Mucosa of rectum (tissue), 2 donors: ENCODE measurements around the gene EVI5L.

ENCODE experiments used
- H3K27ac ChIP-seq, 2 donors: one replicate each; pipeline ENCODE4 v1.7.0; 2013; ENCODE audit warnings: inconsistent platforms in 2 of 2, low read depth in 2 of 2, low read length in 2 of 2
- H3K27me3 ChIP-seq, 2 donors: one replicate each; pipeline ENCODE4 v1.7.0; 2013; ENCODE audit warnings: low read length in 2 of 2; ENCODE audit not compliant: control insufficient read depth in 2 of 2, insufficient read depth in 2 of 2
- H3K36me3 ChIP-seq, 2 donors: one replicate each; pipeline ENCODE4 v1.7.0; 2013; ENCODE audit warnings: low read length in 2 of 2; ENCODE audit not compliant: control insufficient read depth in 2 of 2, insufficient read depth in 2 of 2
- H3K4me1 ChIP-seq, 2 donors: one replicate each; pipeline ENCODE4 v1.7.0; 2013; ENCODE audit warnings: low read length in 2 of 2, mild to moderate bottlenecking in 1 of 2; ENCODE audit not compliant: control insufficient read depth in 2 of 2, insufficient read depth in 2 of 2
- H3K4me3 ChIP-seq, 2 donors: one replicate each; pipeline ENCODE4 v1.7.0; 2013; ENCODE audit warnings: low read length in 2 of 2
- H3K9ac ChIP-seq, 2 donors: one replicate each; pipeline ENCODE4 v1.7.0; 2013; ENCODE audit warnings: low read length in 2 of 2, low read depth in 1 of 2, mild to moderate bottlenecking in 1 of 2
- H3K9me3 ChIP-seq, 2 donors: one replicate each; pipeline ENCODE4 v1.7.0; 2013; ENCODE audit warnings: low read length in 2 of 2; ENCODE audit not compliant: control insufficient read depth in 2 of 2
- donor health status: healthy.
- donor health status: Normal muscosa, but diverticular disease.

Gene EVI5L

GRCh38 chr19:7911508-7912143 lies 81.6 kb downstream of the EVI5L start:
- H3K27me3 ChIP-seq: peaks cover 13 to 14% of the 10 kb centered on the region in 2 donors
- H3K4me3 ChIP-seq: no peak overlapping the region
- H3K36me3 ChIP-seq: peaks cover 24 to 30% of the 10 kb centered on the region in 2 donors
- no peaks in the 10 kb centered on the region for H3K9me3 ChIP-seq
- H3K4me1 ChIP-seq: peaks cover 3 to 4% of the 10 kb centered on the region in 2 donors
- H3K9ac ChIP-seq: no peak overlapping the region
- H3K27ac ChIP-seq: no peak overlapping the region

GRCh38 chr19:7912144-7912696 lies 82.2 kb downstream of the EVI5L start:
- H3K36me3 ChIP-seq: peaks cover 24 to 30% of the 10 kb centered on the region in 2 donors

DNA sequence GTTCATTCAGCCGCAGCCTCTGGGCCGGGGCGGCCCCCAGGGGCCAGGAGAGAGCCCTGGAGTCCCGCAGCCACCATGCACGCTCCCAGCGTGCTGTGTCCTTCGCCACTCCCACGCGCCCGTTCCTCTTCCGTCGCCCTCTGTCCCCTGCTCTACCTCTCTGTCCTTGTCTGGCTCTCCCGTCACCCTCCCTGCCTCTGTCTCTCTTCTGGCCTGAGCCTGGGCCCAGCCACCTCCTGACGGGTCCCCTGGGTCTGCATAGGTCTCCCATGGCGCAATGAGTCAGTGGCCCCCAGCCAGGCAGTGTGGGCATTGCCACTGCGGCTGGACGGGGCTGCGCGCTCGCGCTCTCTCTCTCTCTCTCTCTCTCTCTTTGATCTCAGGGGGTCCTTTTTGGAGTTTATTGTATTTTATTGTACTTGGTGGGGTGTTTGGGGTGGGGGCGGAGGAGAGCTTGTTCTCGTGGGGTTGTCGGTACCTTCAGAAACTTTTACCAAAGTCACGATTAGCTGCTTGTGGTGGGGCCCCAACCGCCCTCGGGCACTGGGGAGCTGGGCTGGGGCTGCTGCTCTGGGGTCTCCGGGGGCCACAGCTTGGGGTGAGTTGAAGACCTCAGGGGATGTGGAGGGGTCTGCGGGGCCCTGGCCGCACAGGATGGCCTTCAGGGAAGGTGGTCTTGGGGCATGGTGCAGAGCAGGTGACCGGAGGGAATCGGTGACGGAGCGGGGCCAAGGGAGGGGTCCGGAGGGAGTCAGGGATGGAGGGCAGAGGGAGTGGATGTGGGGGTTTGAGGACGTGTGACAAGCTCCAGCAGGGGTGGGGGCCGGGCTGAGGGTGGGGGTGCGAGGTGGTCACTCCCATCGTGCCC lies 82.9 kb downstream of the EVI5L start:
- no peak overlapping the region for H3K4me3 ChIP-seq
- no peak overlapping the region for H3K27ac ChIP-seq
- H3K27me3 ChIP-seq: peaks cover 17 to 20% of the 10 kb centered on the region in 2 donors
- H3K36me3 ChIP-seq: peaks cover 24 to 30% of the 10 kb centered on the region in 2 donors
- H3K4me1 ChIP-seq: peaks cover 8 to 10% of the 10 kb centered on the region in 2 donors
- no peaks in the 10 kb centered on the region for H3K9me3 ChIP-seq
- H3K9ac ChIP-seq: no peak overlapping the region

More at GRCh38 chr19:7912144-7912696, 82.2 kb downstream of the EVI5L start:
- H3K4me1 ChIP-seq: peaks cover 5 to 6% of the 10 kb centered on the region in 2 donors
- H3K9ac ChIP-seq: no peak overlapping the region
- no peak overlapping the region for H3K4me3 ChIP-seq
- H3K27me3 ChIP-seq: peaks cover 16 to 17% of the 10 kb centered on the region in 2 donors
- H3K27ac ChIP-seq: no peak overlapping the region
- no peaks in the 10 kb centered on the region for H3K9me3 ChIP-seq

DNA sequence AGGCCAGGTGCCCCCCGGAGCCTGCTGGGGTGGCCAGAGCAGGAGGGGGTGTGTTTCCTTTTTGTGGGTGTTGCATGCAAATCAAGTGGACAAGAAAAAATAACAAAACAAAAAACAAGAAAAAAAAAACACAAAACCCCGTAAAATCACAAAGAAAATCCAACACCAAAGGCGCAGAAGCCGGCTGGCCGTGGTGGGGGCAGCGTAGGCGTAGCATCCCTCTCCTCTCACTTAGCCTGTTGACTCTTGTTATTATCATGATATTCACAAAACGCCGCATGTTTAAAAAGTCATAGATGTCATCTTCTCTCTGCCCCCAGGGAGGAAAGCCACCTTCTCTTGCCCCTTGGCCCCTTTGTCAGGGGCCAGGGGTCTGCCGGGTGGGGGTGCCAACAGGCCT lies 83.6 kb downstream of the EVI5L start:
- H3K4me1 ChIP-seq: peaks cover 9 to 12% of the 10 kb centered on the region in 2 donors
- H3K9ac ChIP-seq: no peak overlapping the region
- no peak overlapping the region for H3K27ac ChIP-seq
- no peak overlapping the region for H3K4me3 ChIP-seq
- H3K36me3 ChIP-seq: peaks cover 24 to 30% of the 10 kb centered on the region in 2 donors
- no peaks in the 10 kb centered on the region for H3K9me3 ChIP-seq
- peaks cover 21% of the 10 kb centered on the region in 2 donors for H3K27me3 ChIP-seq

GRCh38 chr19:7914099-7914498 lies 84.1 kb downstream of the EVI5L start:
- peaks cover 23 to 26% of the 10 kb centered on the region in 2 donors for H3K27me3 ChIP-seq

More at GRCh38 chr19:7914099-7914498, 84.1 kb downstream of the EVI5L start:
- H3K4me1 ChIP-seq: peaks cover 10 to 16% of the 10 kb centered on the region in 2 donors
- no peak overlapping the region for H3K27ac ChIP-seq
- H3K9ac ChIP-seq: no peak overlapping the region
- H3K9me3 ChIP-seq: no peaks in the 10 kb centered on the region
- no peak overlapping the region for H3K4me3 ChIP-seq
- peaks cover 24 to 29% of the 10 kb centered on the region in 2 donors for H3K36me3 ChIP-seq
